SK-N-SH (cell line): ENCODE results near the gene BAK1.

Experiments
- CHD2 ChIP-seq: fragments of 150-350 bp; IDR thresholded peaks from 2 replicates; pipeline ENCODE4 v1.6.1; 2018; ENCODE audit warnings: low read length; ENCODE audit not compliant: partially characterized antibody
- ELF1 ChIP-seq: IDR thresholded peaks from 2 replicates; pipeline ENCODE4 v1.4.0; 2012
- EP300 ChIP-seq, 2 experiments: IDR thresholded peaks; 2 replicates each; pipeline versions ENCODE4 v1.4.0 to v1.6.1; 2012; ENCODE audit warnings: borderline replicate concordance in 1 of 2, low read depth in 1 of 2, low read length in 1 of 2
- EZH2phosphoT487 ChIP-seq: fragments of 200-600 bp; sonication (generic); IDR thresholded peaks from 2 replicates; pipeline ENCODE4 v1.6.1; 2017; ENCODE audit warnings: low read depth, mixed run types, mild to moderate bottlenecking, antibody characterized with exemption, moderate library complexity, borderline replicate concordance
- FOXM1 ChIP-seq: IDR thresholded peaks from 2 replicates; pipeline ENCODE4 v1.4.0; 2012; ENCODE audit warnings: low read depth, mild to moderate bottlenecking
- GABPA ChIP-seq: IDR thresholded peaks from 2 replicates; pipeline ENCODE4 v1.4.0; 2012; ENCODE audit warnings: low read depth, mild to moderate bottlenecking
- NRF1 ChIP-seq: IDR thresholded peaks from 2 replicates; pipeline ENCODE4 v1.6.1; 2012; ENCODE audit warnings: low read depth, mild to moderate bottlenecking, low read length
- YY1 ChIP-seq: IDR thresholded peaks from 2 replicates; pipeline ENCODE4 v1.4.0; 2012; ENCODE audit warnings: low read depth, mild to moderate bottlenecking
- TF ChIP-seq, protein P1 (sequence below): fragments of 200-600 bp; sonication (generic); IDR thresholded peaks from 2 replicates; pipeline ENCODE4 v1.6.1; 2017; ENCODE audit warnings: antibody characterized with exemption, mild to moderate bottlenecking, moderate library complexity
- TF ChIP-seq, protein P2 (sequence below): IDR thresholded peaks from 2 replicates; pipeline ENCODE4 v1.4.0; 2012; ENCODE audit warnings: low read depth
- TF ChIP-seq, protein P3 (sequence below): fragments of 150-350 bp; IDR thresholded peaks from 2 replicates; pipeline ENCODE4 v1.6.1; 2017; ENCODE audit warnings: antibody characterized with exemption, low read length, low read depth, borderline replicate concordance

DNA sequence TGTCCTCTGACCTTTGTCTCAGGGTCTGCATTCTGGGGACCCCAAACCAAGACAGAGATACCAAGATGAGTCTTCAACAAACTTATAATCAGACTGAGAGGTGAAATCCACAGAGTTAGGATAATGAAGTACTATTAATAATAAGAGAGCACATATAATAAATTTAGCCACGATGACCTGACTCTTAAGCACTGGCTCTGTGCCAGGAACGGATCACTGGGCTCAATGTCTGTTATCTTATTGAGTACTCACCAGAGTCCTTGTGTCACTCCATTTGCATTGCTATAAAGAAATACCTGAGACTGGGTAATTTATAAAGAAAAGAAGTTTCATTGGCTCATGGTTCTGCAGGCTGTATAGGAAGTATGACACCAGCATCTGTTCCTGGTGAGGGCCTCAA, 22.1 kb upstream of the BAK1 start:
- TF ChIP-seq, protein P1, sequence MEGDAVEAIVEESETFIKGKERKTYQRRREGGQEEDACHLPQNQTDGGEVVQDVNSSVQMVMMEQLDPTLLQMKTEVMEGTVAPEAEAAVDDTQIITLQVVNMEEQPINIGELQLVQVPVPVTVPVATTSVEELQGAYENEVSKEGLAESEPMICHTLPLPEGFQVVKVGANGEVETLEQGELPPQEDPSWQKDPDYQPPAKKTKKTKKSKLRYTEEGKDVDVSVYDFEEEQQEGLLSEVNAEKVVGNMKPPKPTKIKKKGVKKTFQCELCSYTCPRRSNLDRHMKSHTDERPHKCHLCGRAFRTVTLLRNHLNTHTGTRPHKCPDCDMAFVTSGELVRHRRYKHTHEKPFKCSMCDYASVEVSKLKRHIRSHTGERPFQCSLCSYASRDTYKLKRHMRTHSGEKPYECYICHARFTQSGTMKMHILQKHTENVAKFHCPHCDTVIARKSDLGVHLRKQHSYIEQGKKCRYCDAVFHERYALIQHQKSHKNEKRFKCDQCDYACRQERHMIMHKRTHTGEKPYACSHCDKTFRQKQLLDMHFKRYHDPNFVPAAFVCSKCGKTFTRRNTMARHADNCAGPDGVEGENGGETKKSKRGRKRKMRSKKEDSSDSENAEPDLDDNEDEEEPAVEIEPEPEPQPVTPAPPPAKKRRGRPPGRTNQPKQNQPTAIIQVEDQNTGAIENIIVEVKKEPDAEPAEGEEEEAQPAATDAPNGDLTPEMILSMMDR, result no peak
- TF ChIP-seq FOXM1 (no peak), GABPA (no peak), EP300 (IDR thresholded peaks at IDR 0.05; ENCODE audit: borderline replicate concordance in 1 of 2, low read depth in 1 of 2, low read length in 1 of 2) (no peak), YY1 (no peak), CHD2 (no peak), NRF1 (no peak), ELF1 (no peak), EZH2phosphoT487 (no peak)
- TF ChIP-seq, protein P2, sequence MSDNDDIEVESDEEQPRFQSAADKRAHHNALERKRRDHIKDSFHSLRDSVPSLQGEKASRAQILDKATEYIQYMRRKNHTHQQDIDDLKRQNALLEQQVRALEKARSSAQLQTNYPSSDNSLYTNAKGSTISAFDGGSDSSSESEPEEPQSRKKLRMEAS, result no peak
- TF ChIP-seq, protein P3, sequence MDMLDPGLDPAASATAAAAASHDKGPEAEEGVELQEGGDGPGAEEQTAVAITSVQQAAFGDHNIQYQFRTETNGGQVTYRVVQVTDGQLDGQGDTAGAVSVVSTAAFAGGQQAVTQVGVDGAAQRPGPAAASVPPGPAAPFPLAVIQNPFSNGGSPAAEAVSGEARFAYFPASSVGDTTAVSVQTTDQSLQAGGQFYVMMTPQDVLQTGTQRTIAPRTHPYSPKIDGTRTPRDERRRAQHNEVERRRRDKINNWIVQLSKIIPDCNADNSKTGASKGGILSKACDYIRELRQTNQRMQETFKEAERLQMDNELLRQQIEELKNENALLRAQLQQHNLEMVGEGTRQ, result no peak
